ENCODE measurements around the gene SLC44A1.
A peak's percentile ranks its signal among the peaks of the same experiment; 100 is the strongest.
"Not testable (repeated sequence)": the region's sequence is repeated elsewhere in the genome, so short reads cannot be mapped to it uniquely, and the experiment has no call there.

Gene SLC44A1

DNA sequence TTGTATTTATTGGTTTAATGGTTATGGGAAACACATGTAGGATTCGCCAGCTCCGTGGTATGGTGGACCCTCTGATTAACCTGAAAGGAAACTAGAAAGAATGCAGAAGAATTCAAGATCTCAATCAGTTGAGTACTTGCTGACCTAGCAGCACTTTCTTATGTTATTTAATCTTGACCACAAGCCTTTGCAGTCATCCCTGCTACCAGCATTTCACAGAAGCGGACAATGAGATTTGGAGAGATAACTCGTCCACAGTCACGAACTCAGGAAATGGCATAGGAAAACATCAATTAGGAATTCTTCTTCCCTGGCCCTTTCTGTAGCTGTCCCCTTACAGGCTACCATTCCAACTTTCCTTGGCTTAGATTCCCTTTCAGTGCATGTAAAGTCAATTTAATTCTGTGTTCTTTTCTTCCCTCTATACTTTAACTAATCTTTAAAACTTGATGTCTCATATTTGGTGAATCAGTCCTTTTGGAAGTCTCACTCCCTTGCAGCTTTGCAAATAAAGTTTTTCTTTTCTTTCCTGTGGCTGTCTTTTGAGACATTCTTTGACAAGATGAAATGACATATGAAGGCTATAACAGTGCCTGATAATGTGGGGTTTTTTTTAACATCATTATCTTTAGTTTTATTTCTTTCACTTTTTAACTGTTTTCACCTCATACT, 1.3 kb upstream of the SLC44A1 start:
- no peak for DNase-seq

DNA sequence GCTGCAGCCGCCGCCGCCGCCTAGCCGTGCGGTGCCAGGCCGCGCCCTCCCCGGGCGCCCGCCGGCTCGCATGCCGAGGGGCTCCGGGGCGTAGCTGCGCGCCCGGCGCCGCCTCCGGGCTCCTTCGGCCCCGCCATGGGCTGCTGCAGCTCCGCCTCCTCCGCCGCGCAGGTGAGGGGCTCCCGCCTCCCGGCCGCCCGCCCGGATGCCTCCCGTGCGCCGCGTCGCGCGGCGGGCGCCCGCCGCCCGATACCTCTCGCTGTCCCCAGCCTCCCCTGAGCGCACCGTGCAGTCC, 230 bp downstream of the SLC44A1 start:
- peak in 1 of 2 experiments; percentile 76 for DNase-seq

DNA sequence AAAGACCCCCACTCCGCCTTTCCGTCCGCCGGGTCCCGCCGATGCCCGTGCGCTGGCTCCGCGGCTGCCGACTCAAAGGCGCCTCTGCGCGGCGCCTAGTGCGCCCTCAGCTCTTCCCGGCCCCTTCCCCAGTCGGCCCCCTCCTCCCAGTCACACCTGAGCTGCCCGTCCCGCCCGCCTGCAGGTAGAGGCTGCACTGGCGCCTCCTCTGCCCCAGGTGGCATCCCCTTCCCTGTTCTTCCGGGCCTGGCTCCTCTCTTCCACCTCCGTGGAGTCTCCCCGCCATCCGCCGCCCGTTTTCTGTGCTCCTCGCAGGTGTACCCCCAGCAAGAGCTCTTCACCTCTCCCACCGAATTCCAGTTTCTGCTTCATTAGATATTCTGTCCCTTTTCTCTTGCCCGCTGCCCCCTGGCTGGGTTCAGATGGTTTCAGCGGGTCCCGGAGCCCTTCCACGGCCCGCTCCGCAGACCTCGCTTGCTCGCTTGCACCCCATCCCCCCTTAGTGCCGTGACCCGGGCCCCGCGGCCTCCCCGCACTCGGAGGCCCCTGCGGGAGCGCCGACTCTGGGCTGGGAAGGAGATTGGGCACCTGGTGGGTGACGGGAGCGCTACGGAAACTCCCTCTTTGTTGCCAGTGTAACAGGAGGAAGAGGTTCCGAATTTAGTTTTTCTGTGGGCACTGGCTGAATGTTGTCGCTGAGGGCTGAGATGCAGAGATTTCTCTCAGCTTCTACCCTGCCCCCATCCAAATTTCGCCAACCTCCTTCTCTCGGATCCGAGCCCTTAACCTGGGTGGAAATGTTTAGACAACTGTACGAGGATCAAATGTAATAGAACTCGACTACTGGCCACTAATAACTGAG, 809 bp downstream of the SLC44A1 start:
- DNase-seq = peak; percentile 11 to 29

DNA sequence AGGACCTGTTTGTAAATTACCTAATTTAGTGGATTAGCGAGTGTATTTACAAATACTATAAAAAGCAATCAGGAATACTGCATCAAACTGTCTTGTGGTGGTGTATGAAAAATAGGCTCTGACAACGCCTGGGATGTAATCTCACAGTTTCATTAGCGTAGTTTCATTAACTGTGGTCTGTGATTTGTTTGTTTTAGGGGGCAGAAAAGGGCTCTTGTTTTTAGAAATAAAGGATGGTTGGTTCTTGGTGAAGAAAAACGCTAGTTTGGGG, 1.4 kb downstream of the SLC44A1 start:
- DNase-seq = no peak

DNA sequence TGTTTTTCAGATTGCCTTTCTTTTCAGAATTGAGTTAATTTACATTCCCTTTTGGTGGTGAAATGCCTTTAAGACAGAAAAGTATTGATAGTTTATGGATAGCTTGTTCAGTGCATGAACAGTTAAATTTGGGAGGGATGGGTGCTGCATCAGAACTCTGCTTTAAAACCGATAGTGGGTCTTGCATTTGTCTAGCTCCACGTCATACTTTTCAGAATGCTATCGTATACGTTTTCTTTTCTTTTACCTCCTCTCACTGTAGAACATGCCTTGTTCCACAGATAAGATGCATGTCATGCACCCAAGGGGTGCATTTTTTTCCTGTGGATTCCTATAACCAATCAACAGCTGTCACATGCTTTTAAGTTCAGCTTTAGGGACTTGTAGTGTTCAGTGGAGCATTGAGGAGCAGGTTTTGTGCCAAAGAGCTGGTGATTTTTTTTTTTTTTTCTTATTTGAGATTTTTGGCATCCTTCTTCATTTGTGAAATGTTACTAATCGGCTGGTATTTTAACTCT, 2.3 kb downstream of the SLC44A1 start:
- no peak for DNase-seq

DNA sequence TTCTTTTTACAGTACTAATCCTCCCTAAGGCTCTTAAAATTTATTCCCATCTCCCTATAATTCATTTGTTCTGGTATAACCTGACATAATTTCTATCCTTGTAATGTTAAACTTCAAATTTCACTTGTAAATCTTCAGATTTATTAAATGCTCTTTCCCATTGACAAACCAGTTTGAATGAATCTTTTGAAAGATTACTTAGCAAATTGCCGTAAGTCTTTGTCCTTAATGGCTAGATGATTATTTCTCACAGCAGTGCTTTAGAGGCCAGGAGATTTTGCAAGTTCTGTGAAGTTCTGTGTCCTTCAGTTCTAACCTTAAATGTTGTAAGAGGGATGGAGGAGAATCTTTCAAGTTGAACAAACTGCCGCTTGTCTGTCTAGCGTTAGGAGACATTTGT, 4.2 kb downstream of the SLC44A1 start:
- DNase-seq = no peak

DNA sequence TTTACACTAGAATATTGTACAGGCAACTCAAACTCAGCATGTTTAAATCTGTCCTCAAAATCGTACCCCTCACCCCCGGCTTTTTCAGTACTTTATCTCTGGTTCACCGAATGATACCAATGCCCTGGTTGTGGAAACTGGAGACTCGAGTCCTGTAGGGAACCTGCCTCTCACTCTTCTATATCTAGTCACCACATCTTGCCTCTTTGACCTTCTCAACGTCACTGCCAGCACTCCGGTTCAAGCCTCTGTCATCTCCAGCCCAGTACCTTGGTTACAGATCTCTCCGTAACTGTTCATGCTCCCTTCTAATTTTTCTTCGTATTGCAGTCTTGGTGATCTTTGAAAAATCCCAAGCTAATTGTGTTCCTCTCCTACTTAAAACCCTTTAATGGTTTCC, 6.7 kb downstream of the SLC44A1 start:
- DNase-seq = no peak

DNA sequence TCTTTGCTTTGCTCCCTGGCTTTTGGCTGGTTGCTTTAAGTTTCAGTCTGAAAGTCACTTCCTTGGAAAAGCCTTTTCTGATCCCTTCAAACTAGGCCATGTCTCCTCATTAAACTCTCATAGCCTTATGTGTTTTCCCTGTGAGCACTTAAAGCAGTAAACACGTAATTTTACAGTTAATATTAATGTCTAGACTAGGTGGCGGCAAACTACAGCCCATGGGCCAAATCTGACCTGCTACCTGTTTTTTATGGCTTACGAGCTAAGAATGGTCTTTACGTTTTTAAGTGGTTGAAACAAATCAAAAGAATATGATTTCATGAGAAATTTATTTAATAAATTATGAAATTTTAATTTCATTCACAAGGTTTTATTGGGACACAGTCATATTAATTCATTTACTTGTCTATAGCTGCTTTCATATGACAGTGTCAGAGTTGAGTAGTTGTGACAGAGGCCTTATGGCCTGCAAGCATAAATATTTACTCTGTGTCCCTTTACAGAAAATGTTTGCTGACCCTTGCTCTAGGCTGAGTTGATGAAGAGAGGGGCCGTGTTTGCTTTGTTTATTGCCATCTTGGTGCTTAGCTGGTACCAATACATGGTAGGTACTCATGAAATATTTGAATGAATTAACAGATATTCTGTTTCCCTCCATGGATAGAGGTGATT, 7.4 kb downstream of the SLC44A1 start:
- DNase-seq = peak in 1 of 2 experiments; percentile 11

DNA sequence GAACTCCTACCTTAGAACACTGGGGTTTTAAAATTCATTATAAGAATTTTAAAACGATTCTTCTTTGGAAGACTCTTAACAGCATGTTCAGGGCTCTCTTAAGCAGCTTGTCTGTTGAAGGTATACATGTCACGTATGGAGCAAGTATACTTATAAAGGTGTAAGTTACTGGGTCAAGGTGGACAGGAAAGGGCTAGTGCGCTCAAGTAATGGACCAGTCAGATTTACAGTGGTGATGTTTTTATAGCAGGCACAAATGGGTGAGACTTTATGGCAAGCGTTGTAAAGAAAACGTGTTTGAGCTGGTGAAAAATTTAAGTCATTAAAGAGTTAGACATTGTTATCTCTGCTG, 7.9 kb downstream of the SLC44A1 start:
- no peak for DNase-seq

DNA sequence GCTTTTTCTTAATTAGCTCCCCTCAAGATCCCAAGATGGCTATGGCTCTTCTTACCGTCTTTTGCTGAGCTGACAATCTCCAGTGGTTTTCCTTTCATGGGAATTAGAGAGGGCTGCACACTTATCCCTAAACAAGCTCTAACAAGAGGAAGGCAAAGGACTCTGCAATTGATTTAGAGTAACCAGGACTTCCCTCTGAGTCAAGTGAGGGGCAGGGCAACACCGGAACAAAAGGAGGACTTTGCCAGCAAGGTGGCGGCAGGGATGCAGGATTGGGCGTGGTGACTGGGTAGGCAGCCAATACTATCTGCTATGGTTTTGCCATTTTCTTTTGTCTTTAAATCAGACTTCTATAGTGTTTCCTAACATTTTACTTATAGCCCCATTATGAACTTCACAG, 9.8 kb downstream of the SLC44A1 start:
- DNase-seq = no peak

DNA sequence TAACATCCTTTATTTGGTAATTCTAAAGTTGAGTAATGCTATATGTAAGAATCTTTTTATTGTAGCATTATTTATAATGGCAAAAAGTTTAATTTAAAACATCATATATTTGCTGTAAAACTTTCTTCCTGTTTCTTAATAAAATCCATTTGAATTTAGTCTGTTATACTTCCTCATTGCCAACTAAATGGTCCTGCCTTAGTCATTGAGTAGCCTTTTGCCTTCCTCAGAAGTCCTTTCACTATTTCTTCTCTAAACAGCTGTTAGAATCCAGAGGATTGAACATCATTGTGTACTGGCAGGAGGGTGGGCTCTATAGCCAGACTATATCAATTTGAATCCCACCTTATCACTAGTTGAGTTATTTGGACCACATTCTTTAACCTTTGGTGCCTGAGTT, 11.0 kb downstream of the SLC44A1 start:
- no peak for DNase-seq

DNA sequence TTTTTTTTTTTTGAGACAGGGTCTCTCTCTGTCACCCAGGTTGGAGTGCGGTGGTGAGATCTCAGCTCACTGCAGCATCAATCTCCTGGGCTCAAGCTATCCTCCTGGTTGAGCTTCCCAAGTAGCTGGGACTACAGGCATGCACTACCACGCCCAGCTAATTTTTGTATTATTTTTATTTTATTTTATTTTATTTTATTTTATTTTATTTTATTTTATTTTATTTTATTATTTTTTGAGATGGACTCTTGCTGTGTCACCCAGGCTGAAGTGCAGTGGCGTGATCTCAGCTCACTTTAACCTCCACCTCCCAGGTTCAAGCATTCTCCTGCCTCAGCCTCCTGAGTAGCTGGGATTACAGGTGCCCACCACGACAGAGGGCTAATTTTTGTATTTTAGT, 12.1 kb downstream of the SLC44A1 start:
- not testable (repeated sequence) for DNase-seq

DNA sequence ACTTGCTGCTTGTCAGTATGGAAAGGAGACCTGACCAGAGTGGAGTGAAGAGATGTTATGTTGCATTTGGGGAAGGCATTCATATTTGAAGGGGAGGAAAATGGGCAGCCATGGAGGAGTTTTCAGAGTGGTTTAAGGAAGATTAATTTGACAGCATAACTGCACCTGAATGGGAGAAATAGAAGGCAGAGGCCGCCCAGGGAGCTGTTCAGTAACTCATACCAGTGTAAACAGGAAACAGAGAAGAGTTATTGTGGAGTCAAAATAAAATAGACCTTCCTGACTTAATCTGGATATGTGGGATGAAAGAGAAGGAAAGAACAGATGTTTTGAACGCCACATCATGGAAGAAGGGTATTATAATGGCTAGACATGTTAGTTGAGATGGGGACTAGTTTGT, 13.4 kb downstream of the SLC44A1 start:
- DNase-seq = no peak

DNA sequence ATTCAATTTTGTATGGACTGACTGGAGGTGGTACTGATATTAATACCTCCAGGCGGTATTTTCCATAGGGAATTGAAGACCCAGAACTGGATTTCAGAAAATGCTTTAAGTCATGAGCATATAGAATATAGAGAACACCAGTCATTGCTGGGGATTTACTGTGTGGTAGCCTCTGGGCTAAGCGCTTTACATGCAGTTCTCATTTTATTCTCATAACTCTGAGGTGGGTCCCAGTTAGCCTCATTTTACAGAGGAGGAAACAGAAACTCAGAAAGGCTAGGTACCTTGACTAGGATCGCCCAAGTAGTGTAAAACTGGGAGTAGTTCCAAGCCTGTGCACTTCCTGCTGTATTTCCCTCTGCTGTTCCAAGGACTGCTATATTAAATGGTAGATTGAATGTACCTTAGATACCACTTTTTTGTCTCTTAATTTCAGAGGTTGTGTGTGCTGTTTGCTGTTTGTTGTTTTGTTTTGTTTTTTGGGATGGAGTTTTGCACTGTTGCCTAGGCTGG, 13.8 kb downstream of the SLC44A1 start:
- no peak for DNase-seq

DNA sequence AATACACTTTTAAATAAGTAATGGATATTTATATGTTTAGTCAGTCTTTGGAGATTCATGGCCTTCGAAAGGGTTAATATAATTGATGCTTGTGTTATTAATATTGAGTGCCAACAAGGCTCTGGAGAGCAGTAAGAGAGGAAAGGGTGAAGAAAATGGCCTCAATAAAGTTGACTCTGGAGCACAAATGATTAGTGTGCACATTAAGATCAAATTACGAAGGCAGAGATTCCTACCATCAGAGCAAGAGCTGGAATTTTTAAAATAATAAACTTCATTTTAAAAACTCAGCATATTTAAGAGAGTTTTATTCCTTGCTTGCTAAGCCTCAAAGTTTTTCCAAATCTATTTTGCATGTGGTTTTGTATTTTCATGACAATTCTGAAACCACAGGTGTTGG, 14.8 kb downstream of the SLC44A1 start:
- no peak for DNase-seq

DNA sequence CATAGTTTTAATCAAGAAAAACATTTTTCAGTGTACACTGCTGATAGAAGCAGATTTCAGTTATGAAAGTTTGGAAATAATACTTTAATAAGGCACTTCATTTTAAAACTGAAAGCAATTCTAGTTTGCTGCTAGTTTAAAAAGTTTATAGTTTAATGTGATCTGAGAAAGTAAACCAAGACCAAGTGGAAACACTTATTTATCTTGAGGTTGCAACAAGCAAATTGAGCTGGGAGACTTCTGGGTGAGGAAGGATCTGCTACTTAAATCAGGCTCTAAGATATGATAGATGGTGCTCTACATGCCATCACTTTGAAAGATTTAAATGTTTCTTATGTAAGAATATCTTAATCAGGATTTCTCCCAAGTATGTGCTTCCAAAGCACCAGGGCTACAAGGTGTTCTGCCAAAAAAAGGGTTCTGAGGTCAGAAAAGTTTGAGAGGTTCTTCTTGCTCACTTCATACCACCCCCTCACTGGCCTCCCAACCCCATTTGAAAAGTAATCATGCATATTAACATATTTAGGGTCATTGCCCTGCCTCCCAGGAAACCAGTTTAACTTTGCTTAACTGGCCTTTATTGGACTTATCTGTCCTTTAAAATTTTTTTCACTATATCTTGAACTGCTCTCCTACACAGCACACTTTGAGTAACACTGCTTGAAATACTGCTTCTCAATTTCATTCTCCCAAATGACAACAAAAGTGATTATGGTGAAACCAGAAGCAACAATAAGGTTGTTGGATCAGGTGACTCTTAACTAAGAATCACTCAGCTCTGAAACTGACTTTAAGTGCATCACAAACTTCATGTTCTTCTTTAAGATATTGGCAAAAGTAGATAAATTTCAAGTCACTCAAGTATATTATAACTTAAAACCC, 15.5 kb downstream of the SLC44A1 start:
- no peak for DNase-seq

DNA sequence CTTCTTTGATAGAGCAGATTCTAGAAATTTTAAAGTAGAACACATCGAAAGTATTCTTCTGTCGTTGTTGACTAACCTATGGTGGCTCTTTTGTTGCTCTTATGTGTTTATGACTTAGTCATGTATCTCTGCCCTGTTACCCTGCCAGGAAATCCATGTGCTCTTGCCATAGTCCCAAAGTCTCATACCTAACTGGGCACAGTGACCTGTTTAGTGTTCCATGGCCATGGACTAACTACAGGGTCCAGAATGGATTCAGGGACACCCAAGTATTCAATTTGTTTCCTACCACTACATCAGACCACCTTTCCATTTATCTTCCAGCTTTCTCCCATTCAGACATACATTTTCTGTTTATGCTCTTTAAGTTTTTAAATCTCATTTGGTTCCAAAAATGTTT, 18.0 kb downstream of the SLC44A1 start:
- no peak for DNase-seq

DNA sequence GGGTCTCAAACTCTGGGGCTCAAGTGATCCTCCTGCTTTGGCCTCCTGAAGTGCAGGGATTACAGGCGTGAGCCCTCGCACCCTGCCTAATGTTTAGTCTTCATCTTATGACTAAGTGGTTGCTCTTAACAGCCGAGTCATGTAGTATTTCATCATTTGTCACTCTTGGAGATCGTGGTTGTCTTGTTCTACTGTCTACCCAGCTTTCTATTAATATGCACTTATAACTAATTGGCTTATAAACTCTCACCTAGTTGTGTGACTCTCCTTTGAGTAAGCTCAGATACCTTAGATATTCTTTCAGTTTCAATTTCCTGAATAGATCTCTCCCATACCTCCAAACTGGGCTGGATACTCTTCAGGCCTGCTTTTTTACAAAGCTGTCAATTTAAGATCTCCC, 19.9 kb downstream of the SLC44A1 start:
- DNase-seq = no peak

DNA sequence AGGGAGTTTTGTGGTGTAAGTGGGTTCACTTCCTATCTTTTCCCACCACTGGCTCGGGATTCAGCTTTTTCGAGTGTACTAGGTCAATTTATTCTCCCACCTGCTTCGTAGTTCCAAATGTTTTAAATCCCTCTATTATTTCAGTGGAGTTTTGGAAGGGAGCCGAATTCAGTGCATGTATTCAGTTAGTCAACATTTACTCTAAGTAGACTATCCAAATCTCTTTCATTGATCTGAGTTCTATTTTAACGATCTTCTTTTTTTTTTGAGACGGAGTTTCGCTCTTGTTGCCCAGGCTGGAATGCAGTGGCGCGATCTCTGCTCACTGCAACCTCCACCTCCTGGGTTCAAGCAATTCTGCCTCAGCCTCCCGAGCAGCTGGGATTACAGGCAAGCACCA, 23.8 kb downstream of the SLC44A1 start:
- DNase-seq = not testable (repeated sequence)

DNA sequence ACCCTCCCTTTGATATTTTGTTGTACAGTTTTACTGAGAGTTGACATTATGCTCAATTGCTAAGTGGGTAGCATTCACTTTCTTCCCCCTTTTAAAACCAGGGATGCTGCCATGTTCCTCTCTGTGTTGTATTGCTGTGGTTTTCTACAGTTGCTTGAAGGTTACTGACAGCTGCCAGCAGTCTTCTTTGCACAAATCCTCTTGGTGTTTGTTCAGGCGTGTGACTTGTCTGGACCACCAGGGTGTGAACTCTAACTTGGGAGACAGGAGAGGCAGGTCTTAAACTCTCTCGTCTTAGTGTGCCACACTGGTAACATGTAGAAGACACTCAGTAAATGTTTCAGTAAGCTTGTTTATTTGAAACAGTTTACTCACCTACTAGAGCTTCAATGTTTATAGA, 25.1 kb downstream of the SLC44A1 start:
- no peak for DNase-seq

DNA sequence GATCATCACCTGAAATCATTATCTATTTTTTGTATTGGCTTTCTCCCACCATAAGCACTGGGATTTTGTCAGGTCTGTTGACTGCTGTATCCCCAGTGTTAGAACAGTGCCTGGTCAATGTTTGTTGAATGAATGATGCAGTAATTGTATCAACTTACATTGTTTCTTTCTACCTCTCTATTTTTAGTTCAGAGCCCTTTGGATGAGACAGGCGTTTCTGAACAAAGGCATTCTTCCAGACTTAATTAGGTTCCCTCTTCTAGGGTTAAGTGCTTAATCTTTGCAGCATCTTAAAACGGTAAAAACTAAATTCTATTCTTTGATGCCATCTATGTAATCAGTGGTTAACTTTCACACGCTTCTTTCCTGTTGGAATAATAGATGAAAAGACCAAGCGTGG, 26.3 kb downstream of the SLC44A1 start:
- no peak for DNase-seq

DNA sequence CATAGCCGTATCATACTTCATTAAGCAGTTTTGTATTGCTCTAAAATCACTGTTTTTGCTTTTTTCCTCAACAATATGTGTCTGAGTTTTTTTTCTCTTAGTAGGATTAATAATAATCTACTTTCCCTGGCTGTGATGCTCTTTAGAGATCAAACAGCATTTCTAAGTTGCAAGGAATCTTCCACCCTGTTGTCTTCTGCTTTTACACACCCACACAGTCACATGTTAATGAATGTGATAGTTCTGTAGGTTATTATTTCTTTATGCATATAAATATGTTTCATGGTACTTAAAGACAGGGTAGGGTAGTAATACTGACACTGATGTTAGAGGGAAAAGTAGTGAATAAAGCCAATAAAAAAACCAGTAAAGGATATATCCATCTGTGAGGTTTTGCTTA, 29.3 kb downstream of the SLC44A1 start:
- no peak for DNase-seq

DNA sequence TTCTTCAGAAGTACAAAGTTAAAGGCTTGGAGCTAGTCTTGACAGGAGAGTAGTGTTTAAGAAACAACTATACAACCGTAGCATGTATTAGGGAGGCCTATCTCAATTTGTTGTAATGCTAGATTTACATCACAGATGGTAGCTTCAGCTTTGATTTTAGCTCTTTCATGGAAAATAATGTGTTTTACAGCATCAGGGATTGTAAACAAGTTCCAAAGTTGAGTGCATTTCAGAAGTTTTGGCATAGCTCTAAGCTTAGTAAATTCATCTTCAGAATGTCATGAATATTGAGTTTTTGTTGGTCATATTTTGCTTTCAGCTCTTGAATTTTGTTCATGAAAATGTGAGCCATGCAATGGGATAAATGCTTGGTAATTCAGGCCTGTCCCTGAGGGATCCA, 30.7 kb downstream of the SLC44A1 start:
- no peak for DNase-seq
